Fibroblast of villous mesenchyme (primary cell): ENCODE results near the gene RIMBP2. TPM values are rescaled to one million over a fixed set of nuclear protein-coding genes. Genes with fewer than 3 reads are reported as not detected.

Source experiments
- DNase-seq: peaks from one replicate; pipeline ENCODE4 v3.0.0-alpha.2; 2010; ENCODE audit warnings: low read depth
- H3K4me3 ChIP-seq: 2 replicates; pipeline ENCODE4 v1.5.1; 2011; ENCODE audit warnings: low read depth, mild to moderate bottlenecking, low read length
- CTCF ChIP-seq: IDR thresholded peaks from 2 replicates; pipeline ENCODE4 v1.5.1; 2012; ENCODE audit warnings: low read depth, mild to moderate bottlenecking, low read length; ENCODE audit not compliant: insufficient read depth
- total RNA-seq: library from RNA; depleted of rRNA; stranded (reverse); fragments of >200 nt; gene quantifications from 2 replicates; pipeline ENCODE4 v1.2.3, GENCODE V29; 2012

Gene RIMBP2
- total RNA-seq, 1 donor = not detected

- no peak for TF ChIP-seq CTCF
- DNase-seq = no peak
- H3K4me3 ChIP-seq = no peak overlapping the region
Measured at GRCh38 chr12:130661486-130662255, 54.4 kb downstream of the RIMBP2 start.

GRCh38 chr12:130661059-130661458 lies 55.0 kb downstream of the RIMBP2 start:
- H3K4me3 ChIP-seq = no peak overlapping the region
- TF ChIP-seq CTCF = no peak
- DNase-seq = no peak

GRCh38 chr12:130658145-130658911 lies 57.8 kb downstream of the RIMBP2 start:
- TF ChIP-seq CTCF = no peak
- no peak for DNase-seq

GRCh38 chr12:130656411-130656810 lies 59.7 kb downstream of the RIMBP2 start:
- DNase-seq = no peak
- H3K4me3 ChIP-seq = no peak overlapping the region
- no peak for TF ChIP-seq CTCF

More at GRCh38 chr12:130658145-130658911, 57.8 kb downstream of the RIMBP2 start:
- no peak overlapping the region for H3K4me3 ChIP-seq

- DNase-seq = no peak
- H3K4me3 ChIP-seq = no peak overlapping the region
- TF ChIP-seq CTCF = no peak
Measured at GRCh38 chr12:130655881-130656280, 60.2 kb downstream of the RIMBP2 start.

GRCh38 chr12:130655010-130655409 lies 61.1 kb downstream of the RIMBP2 start:
- H3K4me3 ChIP-seq = no peak overlapping the region
- TF ChIP-seq CTCF = no peak
- no peak for DNase-seq
